Urothelium cell line (cell line): Measurements from ENCODE around the gene RASGEF1C.
"Not testable (repeated sequence)": the region's sequence is repeated elsewhere in the genome, so short reads cannot be mapped to it uniquely, and the experiment has no call there.

ENCODE experiments used
- DNase-seq: peaks from one replicate; pipeline ENCODE4 v3.0.0; 2011; ENCODE audit warnings: low spot score, mixed read lengths
- FAIRE-seq: peaks from 2 replicates; lab custom pipeline; 2011; peaks lifted over from hg19 to GRCh38; lab: Jason Lieb, UNC

RASGEF1C gene

DNA sequence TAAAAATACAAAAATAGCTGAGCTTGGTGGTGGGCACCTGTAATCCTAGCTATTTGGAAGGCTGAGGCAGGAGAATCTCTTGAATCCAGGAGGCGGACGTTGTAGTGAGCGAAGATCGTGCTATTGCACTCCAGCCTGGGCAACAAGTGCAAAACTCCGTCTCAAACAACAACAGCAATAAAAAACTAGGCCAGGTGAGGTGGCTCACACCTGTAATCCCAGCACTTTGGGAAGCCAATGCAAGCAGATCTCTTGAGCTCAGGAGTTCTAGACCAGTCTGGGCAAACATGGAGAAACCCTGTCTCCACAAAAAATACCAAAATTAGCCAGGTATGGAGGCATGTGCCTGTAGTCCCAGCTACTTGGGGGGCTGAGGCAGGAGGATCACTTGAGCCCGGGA is 84.3 kb downstream of the RASGEF1C start:
- FAIRE-seq, DNase-seq: not testable (repeated sequence)

DNA sequence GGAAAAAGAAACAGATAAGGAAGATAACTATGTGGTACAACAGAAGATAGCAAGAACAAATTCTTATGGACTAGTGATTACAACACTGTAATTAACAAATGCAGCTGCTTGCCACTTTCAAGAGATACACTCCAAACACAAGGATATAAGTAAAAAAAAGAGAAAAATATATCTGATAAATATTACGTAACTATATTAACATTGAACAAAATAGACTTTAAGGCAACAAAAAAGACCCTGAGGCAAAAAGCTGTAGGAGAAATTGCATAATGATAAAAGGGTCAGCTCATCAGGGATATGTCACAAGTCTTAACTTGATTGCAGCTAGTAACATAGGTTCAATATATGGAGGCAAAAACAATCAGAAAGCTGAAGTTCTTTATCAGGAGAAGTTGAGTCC is 86.1 kb downstream of the RASGEF1C start:
- no peak for DNase-seq
- no peak for FAIRE-seq

DNA sequence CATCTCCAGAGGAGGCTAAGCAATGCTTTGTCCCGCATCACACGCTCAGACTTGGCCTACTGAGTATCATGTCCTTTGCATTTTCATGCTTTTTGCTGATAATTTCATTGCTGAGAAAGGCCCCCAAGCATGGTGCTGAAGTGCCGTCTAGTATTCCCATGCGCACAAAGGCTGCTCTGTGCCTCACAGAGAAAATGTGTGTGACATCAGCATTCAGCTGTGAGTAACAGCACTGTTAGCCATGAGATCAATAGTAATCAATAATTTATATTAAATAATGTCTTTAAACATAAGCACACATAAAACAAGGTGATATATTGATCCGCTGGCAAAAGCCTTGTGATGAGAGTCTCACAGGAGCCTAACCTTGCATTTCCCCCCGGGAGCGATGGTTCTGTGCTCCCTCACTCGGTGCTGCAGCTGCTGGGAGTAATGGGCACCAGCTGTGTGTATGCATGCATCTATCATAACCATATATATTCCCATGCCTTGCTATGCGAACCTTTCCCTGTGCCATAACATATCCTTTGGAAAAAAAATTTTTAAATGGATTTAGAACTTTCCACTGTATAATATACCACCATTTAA is 87.1 kb downstream of the RASGEF1C start:
- DNase-seq (no peak), FAIRE-seq (no peak)

DNA sequence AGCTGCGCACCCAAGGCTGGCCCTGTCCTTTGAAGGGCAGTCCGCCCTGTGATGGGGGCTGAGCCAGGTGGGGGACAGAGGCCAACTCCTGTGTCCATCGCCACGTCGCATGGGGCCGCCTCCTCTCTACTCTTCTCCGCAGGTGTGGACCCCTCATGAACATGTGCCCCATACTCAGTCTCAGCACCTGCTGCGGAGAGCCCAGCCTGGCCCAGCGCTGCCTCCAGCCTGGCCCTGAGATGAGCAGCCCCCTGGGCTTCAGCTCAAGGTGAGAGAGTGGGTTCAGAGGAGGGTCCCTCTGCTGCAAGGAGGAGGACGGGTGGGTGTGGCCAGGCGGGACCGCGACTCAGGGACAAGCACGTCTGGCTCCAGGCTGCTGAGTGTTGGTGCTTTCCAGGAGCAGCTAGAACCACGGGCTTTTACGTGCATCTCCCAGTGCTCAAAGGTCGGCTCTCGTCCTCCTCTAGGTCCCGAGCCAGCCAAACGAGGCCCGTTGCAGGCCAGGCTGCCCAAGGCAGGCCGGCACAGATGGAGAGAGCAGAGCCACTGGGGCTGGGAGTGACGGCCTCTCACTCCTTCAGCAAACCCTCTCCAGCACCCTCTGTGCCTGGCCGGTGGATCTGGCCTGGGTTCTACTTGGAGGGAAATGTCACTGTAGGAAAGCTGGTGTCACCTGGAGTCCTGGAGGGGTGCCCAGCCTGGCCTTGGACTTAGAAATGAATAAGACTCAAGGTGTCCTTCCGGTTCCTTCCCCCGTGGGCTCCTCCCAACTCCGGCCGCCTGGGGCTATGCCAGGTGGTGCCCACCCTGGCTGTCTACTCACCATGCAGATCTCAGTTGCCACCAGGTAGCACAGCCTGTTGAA is 88.5 kb downstream of the RASGEF1C start:
- no peak for DNase-seq
- no peak for FAIRE-seq

DNA sequence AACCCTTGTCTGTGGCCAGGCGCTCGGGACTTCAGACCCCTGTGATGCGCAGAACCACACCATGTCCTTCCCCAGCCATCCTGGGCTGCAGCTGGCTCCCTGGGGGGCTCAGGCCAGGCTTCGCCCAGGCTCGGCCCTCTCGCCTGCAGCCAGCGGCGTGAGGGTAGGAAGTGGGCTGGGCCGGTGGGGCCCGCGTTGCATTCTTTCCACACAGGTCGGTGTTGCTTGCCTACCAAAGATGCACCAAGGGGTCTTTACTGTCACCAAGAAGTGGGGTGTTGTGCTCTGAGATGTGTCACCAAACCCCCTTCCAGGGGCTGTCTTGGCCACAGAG is 89.1 kb downstream of the RASGEF1C start:
- FAIRE-seq (no peak), DNase-seq (no peak)

DNA sequence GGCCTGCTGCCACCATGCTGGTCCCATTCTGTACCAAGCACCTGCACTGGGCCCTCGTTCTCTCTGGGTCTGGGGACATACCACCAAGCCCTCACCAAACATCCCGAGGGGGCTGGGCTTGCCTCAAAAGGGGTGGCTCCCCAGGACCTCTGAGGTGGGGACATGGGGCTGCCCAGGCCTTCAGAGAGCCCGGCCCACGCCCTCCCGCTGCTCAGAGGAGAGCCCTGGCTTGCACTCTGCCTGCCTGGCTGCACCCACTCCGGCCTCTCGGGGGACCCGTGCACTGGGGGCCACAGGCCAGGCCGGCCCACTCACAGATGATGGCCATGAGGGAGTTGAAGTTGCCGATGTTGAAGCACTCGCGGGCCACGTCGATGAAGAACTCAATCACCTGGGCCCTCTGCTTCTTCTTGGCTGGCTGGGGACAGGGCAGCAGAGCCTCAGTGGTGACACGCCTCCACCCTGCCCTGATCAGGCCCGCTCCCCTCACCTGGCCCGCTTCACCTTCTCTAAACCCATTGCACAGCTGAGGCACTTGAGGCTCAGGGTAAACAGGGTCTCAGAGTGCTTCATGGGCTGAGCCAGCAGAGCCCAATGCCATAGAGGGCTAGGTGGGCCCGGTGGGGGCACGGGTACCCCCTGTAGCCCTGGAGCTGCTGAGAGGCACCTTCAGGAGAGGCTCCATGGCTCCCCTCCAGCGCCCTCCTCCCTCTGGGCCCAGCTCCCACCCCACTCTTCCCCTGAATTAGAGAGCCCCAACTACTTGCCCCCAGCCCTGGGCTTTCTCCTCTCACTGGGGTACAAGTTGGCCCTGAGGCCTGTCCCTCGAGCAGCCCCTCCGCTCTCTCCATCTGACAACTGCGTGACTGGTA is 89.7 kb downstream of the RASGEF1C start:
- FAIRE-seq, result no peak
- DNase-seq, result no peak

DNA sequence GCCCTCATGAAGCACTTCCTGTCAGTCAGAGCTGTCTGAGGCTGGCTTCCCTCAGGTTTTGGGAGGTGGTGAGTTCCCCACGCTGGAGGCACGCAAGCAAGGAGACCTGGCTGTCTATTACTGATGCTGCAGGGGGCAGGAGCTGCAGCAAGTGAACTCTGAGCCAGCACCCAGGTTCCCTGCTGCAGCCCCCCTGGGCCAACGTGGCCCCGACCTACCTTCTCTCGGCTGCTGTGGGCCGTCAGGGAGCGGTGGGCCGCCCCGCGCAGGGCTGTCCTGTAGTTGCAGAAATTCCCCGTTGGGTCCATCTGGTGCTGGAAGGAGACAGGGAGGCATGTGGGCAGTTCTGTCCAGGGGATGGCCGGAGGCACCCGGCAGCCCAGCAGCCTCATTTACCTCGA is 90.6 kb downstream of the RASGEF1C start:
- no peak for DNase-seq
- no peak for FAIRE-seq

DNA sequence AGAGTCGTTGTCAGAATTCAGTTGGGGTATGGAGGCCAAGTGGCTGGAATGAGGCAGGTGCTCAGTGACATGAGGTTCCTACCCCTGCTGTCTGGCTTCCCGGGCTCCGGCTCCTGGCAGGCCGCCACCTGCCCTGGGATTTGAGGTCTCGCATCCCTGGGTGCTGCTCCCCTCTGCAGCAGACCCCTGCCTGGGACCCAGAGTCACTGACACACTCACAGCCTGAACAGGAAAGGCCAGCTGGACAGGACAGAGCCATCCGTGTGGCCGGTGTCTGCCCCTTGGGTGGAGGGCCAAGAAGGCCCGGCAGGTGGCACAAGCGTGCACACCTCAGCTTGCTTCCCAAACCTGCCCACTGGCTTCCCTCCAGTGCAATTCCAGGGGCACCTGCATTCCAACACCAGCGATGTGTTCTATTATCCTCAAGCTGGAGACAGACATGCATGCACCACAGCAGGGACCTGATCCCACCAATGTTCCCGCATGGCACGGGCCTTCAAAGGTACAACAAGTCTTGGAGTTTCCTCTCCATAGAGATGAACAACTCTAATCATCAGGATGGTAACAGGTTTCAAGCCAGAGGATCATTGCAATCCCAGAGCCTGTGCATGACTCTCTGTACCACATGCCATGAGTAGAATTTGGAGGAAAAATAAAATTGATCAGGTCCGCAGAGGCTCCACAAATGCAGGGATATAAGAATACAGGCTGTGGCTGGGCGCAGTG is 91.8 kb downstream of the RASGEF1C start:
- no peak for FAIRE-seq
- no peak for DNase-seq

DNA sequence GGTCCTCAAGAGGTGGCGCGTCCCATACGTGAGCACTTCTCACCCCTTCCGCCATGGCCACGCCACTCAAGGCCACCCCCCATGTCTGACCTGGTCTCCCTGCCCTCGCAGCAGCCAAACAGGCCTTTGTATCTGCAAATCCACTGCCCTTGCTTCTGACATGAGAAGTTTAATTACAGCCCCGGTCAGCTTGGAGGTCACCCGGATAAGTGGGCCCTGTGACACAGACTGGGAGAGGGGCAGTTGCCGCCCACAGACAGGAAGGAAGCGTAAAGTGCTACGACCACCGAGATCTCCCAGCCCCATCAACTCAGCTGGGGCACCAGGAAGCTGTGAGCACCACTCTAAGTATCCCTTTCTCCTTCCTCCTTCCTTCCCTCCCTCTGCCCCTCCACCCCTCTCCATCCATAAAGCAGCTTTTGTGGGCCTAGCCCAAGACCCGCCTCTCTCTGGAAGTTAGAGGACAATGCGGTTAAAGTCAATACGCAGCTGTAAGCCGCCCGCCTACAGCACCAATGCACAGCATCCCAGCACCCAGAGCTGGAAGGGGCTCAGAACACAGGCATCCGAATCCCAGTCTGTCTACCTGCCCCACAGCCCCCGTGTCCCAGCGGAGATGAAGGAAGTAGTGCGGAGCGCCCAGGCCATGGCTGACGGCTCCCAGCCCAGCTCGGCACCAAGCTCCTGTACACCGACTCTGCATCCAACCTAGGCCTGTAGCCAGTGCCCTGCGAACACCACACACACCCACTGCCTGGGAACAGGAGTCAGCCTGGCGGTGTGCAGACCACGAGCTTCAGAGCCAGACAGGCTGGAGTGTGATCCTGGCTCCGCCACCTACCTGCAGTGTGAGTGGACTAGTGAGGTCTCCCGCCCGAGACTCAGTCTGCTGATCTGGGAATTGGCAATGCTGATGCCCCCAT is 92.7 kb downstream of the RASGEF1C start:
- FAIRE-seq (no peak), DNase-seq (no peak)

DNA sequence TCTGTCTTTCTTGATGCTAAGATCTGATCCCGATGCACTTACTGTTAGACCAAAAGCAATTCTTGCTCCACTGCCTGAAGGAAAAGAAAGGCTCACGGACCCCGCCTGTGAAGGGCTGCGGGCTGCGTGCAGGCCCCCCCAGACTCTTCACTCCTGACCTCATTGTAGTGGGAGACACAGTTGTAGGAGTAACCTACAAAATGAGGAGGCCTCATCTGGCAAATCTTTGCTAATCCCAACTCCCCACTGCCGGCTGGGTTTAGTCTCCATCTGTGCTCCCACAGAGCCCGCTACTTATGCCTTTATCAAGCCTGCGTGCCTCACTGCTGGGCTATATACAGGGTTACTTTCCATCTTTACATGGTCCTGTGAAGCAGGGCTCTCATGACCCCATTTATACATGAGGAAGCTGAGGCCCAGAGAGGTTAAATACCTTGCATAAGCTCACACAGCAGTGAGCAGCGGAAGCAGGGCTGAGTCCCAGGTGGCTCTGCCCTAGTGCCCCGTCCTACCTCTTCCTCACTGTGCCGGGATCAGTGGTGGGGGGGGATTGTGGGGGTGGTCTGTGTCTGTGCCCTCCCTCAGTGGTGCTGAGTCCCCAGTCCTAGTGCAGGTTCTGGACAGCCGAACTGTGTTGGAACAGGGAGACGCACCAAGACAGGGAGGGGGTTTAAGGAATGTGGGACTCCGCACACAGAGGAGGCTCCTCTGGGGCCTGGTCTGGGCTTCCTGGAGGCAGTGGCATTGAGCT is 93.5 kb downstream of the RASGEF1C start:
- FAIRE-seq (no peak), DNase-seq (no peak)

DNA sequence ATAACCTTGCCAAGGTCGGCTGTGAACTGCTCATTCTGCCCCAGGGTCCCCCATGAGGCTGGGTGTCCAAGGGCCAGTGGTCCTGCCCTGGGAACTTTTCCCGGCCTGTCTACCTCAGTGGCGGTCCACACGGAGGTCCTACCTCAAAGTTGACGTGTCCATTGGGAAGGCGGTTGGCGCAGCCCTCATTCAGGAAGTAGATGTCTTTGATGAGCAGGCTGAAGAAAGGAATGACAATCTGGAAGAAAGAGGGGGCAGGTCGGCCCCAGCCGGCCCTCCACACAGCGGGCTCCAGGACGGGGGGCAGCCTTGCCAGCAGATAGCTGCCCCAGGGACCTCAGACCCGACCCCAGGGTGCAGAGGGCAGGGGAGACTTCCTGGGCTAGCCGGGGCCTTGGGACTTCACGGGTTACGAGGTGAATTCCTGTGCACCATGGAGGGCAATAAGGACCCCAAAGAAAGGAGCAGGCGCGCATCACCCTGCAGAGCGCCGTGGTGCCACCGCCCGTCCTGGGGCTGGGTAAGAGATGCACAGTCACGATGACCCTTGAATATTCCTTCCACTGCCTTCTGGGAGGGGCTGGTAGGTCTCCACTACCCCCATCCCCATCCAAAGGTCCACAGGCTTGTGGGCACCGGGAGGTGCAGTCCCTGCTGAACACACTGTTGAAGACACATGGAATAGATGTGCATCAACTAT is 94.6 kb downstream of the RASGEF1C start:
- FAIRE-seq, result no peak
- DNase-seq, result no peak

DNA sequence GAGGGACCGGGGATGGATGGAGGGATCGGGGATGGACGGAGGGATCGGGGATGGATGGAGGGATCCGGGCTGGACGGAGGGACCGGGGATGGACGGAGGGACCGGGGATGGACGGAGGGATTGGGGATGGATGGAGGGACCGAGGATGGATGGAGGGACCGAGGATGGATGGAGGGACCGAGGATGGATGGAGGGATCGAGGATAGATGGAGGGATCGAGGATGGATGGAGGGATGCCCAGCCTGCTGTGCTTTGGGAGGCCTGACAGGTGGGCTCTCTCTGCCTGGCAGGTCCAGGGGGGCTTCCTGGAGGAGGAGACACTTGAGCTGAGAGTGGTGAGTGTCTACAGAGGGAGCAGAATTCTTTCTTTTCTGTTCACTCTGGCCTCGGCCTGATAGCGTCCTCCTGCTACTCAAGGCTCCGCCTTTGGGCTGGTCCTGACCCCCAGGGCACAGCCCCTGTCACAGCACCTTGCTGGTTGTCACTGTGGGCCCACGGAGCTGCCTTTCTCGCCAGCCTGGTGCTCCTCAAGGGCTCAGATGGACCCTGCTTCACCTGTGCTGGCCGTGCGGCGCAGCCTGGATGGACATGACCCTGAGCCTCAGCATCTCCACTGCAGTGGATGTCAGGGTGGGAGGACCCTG is 95.2 kb downstream of the RASGEF1C start:
- DNase-seq (no peak), FAIRE-seq (no peak)

DNA sequence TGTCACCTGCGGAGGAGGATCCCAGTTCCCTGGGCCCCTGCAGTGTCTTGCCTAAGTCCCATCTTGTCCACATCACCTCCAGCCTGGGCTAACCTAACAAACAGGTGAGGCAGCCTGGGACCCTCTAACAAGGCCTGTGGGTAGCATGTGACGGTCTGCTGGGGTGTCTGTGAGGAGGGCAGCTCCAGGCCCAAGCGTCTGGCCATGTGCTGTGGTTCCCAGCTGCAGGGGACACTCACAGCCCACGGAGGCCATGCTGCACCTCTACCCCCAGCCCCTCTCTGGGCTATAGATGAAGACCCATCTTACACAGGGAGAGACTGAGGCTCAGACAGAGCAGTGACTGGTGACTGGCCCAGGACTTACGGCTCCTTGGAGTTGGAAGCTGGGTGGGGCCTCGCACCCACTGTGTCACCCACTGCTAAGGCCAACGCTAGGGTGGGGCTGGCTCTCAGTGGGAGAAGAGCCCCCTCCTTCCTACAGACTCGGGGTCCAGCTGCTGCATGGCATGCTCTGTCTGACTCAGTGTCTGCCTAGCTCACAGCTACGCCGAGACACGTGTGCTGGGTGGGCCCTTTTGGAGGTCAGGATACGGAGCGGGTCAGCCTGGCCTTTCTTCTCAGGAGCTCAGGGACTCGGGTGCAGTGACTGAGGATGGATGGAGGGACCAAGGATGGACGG is 96.7 kb downstream of the RASGEF1C start:
- DNase-seq (no peak), FAIRE-seq (no peak)

DNA sequence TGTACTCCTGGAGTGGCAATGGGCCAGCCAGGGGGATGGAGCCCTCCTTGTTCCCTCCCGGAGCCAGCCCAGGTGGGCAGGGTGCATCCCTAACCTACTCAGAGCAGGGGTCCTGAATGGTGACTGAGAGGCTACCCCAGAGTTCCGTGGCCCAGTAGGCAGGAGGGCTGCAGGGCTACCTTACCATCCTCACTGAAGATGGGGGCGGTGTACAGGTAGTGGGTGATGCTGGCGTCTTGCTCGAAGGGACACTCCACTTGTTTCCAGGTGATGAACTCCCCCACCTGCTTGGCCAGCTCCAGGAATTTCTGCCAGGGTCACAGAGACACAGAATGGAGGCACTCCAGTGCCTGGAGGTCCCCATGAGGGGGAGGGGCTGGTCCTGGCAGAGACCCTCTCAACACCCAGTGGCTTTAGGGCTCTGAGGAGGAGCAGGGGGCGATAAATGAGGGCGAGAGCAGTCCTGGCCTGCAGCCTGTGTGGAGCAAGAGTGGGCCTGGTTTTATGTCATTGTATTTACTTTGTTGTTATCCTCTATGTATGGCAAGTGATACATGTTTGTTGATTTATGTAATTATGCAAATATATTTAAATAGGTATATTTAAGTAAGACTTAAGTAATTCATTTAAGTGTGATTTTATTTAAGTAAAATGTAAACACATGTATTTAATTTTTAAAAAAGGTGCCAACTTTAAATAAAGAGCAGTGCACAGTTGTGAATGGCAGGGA is 97.6 kb downstream of the RASGEF1C start:
- DNase-seq, result no peak
- FAIRE-seq, result no peak

DNA sequence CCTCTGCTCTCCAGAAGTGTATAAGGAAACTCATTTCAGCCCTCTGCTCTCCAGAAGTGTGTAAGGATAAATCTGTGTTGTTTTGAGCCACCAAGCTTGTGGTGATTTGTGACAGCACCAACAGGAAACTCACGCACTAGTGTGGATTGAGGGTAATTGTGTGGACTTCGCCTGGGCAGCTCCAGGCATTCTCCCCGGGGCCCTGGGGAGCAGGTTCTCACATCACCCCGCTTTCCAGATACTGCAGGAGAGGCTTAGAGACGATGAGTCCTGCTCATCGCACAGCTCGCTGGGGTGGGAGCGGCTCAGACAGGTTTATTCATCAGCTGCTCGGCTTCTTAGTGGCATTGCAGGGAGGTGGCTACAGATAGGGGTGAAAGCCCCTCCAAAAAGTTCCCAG is 99.1 kb downstream of the RASGEF1C start:
- no peak for FAIRE-seq
- DNase-seq, result no peak

DNA sequence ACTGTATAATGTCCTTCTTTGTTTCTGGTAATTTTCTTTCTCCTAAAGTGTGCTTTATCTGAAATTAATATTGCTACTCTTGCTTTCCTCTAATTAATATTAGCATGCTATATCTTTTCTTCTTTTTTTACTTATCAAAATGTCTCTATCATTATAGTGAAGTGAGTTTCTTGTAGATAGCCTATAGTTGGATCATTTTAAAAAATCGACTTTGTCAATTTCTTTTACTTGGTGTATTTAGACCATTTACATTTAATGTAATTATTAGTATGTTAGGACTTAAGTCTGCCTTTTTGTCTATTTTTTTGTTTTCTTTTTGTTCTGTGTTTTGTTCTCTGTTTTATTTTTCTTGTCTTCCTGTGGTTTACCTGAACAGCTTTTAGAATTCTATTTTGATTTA is 102.0 kb downstream of the RASGEF1C start:
- DNase-seq, result no peak
- FAIRE-seq, result no peak

DNA sequence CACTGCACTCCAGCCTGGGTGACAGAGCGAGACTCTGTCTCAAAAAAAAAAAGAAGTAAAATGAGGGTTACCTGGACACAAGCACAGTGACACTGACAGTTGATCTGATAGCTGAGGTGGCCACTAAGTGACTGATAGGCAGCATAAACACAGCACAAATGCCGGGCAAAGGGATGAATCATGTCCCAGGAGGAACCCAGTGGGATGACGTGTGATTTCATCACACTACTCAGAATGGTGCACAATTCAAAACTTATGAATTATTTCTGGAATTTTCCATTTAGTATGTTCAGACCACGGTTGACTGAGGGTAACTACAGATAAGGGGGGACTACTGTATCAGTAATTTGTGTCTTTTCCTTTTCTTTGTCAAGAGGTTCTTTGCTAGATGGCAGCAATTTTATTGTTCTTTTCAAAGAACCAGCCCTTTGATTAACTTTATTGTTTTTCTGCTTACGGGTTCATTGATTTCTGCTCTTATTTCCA is 103.1 kb downstream of the RASGEF1C start:
- DNase-seq (no peak), FAIRE-seq (no peak)
